ENCODE results near the gene DRAP1.

DNA sequence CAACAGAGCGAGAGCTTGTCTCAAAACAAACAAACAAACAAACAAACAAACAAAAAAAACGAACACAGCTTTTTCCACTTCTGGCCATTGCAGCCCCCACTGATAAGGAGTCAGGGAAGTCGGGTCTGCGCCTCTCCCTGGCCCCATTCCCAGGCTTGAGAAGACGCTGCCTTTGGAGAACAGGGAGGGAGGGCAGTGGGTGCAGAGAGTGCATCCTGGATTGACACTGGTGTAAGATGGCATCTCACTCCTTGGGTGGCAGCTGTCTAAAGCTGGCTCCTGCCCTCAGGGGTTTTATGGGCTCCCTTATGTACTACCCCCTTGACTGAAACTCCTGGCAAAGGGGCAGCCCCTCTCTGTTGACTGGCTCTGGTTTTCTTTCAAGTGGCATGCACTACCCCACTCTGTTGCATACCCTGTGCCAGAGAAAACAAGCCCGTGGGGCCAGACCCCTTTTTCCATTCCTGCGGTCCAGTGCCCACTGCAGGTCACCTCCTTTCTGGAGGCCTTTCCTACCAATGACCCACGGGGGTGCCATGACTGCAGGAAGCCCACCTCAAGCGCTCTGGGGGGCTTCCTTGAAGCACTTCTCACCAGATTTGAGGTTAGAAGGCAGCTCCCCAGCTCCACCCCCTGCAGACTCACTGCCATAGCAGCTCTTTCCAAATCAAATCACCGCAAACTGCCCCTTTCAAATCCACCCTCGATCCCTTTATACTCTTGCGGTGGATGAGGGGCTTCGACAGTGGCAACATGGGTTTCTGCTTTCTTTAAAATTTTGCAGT is 12.7 kb downstream of the DRAP1 start:
- TF ChIP-seq GATA2 (IDR thresholded peaks at IDR 0.05; ENCODE audit: low read depth, low read length) (no peak), GATA3 (IDR thresholded peaks at IDR 0.05; ENCODE audit: low read depth, low read length) (no peak)
